ENCODE data around the gene PRKAA1.

The PRKAA1 gene

DNA sequence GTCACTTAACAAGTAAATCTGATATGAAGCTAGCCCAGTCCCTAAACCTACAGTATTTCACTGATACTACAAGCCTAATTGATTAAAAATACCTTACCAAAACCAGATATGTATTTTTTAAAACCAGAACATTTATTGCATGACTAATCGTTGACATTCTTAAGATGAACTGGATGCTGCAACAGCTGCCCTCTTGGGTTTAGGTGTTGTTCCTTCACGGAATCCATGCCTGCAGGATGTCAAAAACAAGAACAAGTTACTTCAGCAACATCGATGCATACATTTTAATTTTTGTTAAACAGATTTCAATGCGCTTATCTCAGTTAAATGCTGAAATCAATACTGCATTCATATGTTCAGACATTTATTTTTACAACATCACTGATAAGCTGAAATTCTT is 34.2 kb upstream of the PRKAA1 start:
- Histone ChIP-seq H3K9me3 (no peaks in the 10 kb centered on the region), H3K36me3 (peaks cover 75% of the 10 kb centered on the region), H3K4me1 (no peaks in the 10 kb centered on the region; the same call in 1 of the 2 replicates), H3K27me3 (no peaks in the 10 kb centered on the region), H3K4me3 (ENCODE audit: low read depth, low read length) (peak overlapping the region; percentile 86)
- DNase-seq, result no peak
- TF ChIP-seq, protein P1, sequence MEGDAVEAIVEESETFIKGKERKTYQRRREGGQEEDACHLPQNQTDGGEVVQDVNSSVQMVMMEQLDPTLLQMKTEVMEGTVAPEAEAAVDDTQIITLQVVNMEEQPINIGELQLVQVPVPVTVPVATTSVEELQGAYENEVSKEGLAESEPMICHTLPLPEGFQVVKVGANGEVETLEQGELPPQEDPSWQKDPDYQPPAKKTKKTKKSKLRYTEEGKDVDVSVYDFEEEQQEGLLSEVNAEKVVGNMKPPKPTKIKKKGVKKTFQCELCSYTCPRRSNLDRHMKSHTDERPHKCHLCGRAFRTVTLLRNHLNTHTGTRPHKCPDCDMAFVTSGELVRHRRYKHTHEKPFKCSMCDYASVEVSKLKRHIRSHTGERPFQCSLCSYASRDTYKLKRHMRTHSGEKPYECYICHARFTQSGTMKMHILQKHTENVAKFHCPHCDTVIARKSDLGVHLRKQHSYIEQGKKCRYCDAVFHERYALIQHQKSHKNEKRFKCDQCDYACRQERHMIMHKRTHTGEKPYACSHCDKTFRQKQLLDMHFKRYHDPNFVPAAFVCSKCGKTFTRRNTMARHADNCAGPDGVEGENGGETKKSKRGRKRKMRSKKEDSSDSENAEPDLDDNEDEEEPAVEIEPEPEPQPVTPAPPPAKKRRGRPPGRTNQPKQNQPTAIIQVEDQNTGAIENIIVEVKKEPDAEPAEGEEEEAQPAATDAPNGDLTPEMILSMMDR (IDR thresholded peaks at IDR 0.05; ENCODE audit: low read depth, low read length), result no peak

DNA sequence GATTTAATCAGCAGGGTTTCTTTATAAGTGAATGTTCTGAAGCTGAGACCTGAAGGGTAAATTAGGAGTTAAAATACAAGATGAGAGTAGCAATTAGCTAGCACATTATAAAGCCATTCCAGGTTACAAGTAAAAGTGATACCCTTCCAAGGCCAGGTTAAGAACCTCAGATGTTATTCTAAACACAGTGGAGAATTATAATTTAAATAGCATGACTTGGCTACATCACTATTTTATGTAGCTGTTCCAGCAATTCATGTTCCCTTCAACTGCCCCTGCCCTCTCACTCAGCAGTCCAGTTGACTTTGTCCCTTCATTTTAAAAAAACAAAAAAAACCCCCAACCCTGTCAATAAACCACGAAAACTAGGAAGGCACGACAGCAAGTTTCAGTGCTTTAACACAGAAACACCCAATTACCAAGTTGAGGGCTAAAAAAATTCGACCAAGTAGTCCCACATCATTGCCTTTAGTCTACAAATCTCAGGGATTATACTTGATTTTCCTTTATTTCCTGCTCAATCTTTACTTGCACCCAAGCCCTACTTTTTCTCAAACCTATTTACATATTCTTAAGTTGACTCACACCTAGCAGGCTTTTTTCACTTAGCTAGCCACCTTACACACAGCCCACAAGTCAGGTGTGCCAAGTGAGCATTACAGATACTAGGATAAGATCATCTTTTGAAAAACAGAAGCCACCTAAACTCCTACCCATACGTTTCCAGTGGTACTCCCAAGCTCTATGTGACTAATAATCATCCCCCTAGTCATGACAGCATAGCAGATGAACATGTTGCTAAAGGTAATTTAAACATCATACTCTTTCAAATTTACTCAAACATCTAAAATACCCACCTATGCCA is 33.4 kb upstream of the PRKAA1 start:
- no peak for DNase-seq
- no peak overlapping the region for H3K4me3 ChIP-seq (ENCODE audit: low read depth, low read length)
- no peaks in the 10 kb centered on the region; the same call in 1 of the 2 replicates for H3K4me1 ChIP-seq
- TF ChIP-seq, protein P1 (IDR thresholded peaks at IDR 0.05; ENCODE audit: low read depth, low read length), result no peak
- no peaks in the 10 kb centered on the region for H3K27me3 ChIP-seq
- peaks cover 82% of the 10 kb centered on the region for H3K36me3 ChIP-seq
- H3K9me3 ChIP-seq, result no peaks in the 10 kb centered on the region

DNA sequence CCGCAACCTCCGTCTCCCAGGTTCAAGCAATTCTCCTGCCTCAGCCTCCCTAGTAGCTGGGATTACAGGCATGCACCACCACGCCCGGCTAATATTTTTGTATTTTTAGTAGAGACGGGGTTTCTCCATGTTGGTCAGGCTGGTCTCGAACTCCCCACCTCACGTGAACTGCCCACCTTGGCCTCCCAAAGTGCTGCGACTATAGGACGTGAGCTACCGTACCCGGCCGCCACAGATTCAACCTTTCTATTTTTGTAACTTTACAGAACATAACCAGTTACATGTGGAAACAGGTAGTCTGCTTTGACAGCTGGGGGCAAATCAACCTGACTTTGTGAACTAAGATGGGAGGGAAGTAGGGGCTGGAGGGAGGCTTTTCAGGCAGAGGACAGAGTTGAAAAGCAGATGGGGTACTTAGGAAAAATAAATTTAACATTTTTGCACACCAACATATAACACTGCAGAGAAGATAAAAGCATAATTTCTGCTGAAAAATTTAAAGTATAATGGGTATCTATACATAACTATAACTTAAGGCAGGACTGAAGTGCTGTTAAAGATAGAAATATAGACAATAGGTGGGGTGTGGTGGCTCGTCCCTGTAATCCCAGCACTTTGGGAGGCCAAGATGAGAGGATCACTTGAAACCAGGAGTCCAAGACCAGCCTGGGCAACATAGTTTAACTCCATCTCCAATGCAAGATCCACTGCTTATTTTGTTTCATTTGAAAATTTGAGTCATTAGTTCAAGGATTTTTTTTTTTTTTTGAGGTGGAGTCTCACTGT is 31.8 kb upstream of the PRKAA1 start:
- peaks cover 99% of the 10 kb centered on the region for H3K36me3 ChIP-seq

DNA sequence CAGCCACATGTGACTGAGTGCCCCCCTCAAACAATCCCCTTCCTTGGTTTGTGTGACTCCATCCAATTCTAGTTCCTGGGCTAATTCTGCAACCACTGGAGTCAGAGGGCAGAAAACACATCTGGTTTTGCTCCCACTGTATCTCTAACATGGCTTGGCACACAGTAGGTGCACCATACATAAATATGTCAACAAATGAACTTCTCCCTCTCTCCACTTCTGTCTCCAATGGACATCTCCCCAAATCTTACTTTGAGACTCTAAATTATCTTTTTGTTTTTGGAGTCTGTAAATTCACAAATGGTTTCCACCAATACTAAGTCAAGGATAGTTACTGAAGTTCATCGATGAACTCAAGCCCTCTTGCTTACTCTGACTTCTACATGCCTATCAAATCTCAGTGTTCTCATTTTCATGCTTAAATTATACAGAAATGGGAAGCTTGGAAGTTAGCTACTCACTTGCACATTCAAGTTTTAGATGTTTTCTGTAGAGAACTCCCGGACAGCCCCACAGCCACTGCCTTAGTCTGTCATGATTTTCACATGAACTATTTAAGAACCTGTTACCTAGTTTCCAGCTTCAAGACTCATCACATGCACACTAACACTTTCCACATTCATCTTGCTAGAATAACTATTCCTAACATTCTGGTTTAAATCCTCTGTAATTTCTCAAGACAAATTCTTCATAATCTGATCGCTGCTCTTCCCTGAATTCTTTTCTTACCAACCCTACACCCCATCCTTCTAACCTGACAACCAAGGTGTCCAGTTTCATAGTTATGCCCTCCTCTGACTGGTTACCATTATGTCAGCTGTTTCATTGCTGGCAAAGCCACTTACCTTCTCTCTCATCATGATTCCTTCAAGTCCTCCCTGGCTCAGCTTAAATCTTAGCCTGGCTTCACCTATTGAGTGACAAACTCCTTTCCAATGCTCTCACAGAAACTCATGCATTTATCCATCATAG is 30.8 kb upstream of the PRKAA1 start:
- Histone ChIP-seq H3K4me3 (ENCODE audit: low read depth, low read length) (no peak overlapping the region), H3K4me1 (no peaks in the 10 kb centered on the region; the same call in 1 of the 2 replicates), H3K27me3 (no peaks in the 10 kb centered on the region), H3K36me3 (peaks cover 97% of the 10 kb centered on the region), H3K9me3 (no peaks in the 10 kb centered on the region)
- TF ChIP-seq, protein P1 (IDR thresholded peaks at IDR 0.05; ENCODE audit: low read depth, low read length), result no peak
- DNase-seq, result no peak

More for the DNA sequence above, 31.8 kb upstream of the PRKAA1 start:
- Histone ChIP-seq H3K9me3 (no peaks in the 10 kb centered on the region), H3K4me1 (no peaks in the 10 kb centered on the region; the same call in 1 of the 2 replicates), H3K4me3 (ENCODE audit: low read depth, low read length) (no peak overlapping the region), H3K27me3 (no peaks in the 10 kb centered on the region)
- no peak for DNase-seq
- TF ChIP-seq, protein P1 (IDR thresholded peaks at IDR 0.05; ENCODE audit: low read depth, low read length), result no peak

DNA sequence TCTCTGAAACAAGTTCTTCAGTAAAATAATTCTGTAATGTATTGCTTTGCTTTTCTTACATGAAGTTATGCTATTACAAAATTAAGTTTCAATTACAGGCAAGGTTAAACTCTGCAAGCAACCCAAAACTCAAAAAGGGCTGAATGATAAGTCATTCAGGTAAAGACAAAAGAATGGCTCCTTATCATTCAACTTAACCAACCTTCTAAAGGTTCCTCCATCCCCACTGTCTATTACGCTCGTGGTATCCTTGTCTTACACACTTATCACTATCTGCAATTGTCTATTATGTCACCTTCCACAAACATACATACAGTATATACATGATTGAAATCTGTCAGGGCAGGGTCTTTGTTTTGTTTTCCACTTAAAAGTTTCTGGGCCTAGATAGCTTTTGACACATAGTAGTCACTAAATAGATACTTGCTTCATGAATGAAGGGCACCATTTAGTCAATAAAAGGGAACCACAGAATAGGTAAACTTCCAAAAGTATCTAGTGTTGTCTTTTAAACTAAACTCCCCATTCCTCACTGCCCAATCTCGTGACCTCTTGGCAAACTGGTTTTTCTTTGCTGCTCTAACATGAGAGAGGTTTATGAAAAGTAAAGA is 30.0 kb upstream of the PRKAA1 start:
- Histone ChIP-seq H3K9me3 (no peaks in the 10 kb centered on the region), H3K4me3 (ENCODE audit: low read depth, low read length) (no peak overlapping the region)

More for the DNA sequence above, 30.0 kb upstream of the PRKAA1 start:
- TF ChIP-seq, protein P1 (IDR thresholded peaks at IDR 0.05; ENCODE audit: low read depth, low read length), result no peak
- no peak for DNase-seq
- Histone ChIP-seq H3K4me1 (no peaks in the 10 kb centered on the region; the same call in 1 of the 2 replicates), H3K36me3 (peaks cover 90% of the 10 kb centered on the region), H3K27me3 (no peaks in the 10 kb centered on the region)

Measured in BE2C (cell line).